Esophagus mucosa (tissue), 1 donor: Measurements from ENCODE around the gene RHOH. TPM values are rescaled to one million over a fixed set of nuclear protein-coding genes. Genes with fewer than 3 reads are reported as not detected.

ENCODE experiments used
- ATAC-seq: fragments of 200-7000 bp; cut with Tn5 transposase; one replicate; pipeline ENCODE4 v1.9.1; 2020
- total RNA-seq: library from RNA; stranded (reverse); gene quantifications from one replicate; pipeline ENCODE4 v1.2.4, GENCODE V29; 2023
- donor health status: DM: yes; HTN: yes; CAD: no.

The RHOH gene
- total RNA-seq, 1 donor from 2014 or later: 1.2 TPM

DNA sequence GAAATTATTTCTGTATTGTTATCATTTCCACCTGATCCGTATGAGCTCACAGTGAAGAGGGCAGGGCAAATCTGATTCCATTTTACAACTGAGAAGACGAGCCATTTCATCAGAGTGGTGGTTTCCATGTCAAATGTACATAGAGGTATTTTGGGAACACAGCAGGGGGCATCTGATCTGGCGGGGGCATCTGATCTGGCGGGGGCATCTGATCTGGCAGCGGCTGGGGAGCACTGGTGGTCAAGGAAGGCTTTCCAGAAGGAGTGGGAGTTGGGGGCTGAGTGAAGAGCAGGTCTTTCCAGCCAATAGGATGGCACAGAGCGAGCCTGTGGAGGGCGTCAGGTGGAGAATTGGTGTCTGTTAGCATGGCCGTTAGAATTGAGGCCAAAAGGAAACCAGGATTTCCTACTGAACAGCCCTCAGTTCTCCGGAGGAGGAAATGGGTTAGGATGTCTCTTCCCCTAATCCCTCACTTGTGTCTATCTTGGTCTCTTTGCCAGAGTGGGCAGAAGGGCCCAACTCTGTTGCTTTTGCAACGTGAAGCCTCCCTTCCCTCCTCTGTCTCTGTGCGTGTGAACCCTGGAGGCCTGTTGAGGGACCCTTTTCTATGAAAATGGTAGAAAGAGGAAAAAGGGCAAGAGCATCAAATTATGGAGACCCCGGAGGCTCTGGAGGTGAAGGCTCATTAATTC is 41.3 kb downstream of the RHOH start:
- no peak for ATAC-seq

- peak; percentile 69 for ATAC-seq
These were observed 42.1 kb downstream of the RHOH start for GRCh38 chr4:40238700-40239548.

DNA sequence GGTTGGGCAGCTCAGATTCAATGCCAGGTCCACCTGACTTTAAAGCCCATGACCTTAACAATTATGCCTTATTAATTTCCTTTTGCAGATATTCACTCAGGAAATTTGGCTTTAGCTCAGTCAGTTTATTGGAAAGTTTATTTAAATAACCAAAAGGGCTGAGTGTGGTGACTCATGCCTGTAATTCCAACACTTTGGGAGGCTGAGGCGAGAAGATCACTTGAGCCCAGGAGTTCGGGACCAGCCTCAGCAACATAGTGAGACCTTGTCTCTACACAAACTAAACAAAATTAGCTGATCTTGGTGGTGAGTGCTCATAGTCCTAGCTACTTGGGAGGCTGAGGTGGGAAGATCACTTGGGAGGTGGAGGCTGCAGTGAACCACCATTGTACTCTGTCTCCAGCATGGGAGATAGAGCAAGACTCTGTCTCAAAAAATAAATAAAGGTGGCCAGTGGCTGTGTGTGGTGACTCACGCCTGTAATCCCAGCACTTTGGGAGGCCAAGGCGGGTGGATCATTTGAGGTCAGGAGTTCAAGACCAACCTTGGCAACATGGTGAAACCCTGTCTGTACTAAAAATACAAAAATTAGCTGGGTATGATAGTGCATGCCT is 43.3 kb downstream of the RHOH start:
- ATAC-seq: no peak

- no peak for ATAC-seq
These were observed 44.2 kb downstream of the RHOH start for GRCh38 chr4:40241026-40241425.

GRCh38 chr4:40241941-40242340 is 45.1 kb downstream of the RHOH start:
- no peak for ATAC-seq

GRCh38 chr4:40243386-40243948 is 46.6 kb downstream of the RHOH start:
- ATAC-seq: no peak

DNA sequence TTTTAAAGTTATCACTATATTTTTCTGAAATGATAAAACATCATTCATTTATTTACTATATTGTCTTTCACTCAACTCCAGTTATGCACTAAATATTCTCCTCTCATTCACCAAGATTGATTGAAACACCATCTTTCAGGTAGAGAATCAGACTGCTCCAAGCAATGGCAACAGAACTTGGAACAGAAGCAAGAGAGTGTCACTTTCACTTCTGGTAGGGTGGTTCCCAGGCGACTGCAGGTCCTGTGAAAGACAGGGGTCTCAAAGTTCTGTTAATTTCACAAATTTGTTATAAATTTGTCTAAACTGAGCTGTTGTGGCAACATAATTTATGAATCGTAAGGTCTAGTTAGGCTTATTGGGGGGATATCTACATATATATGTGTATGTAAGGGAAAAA is 47.8 kb downstream of the RHOH start:
- no peak for ATAC-seq

GRCh38 chr4:40245550-40245949 is 48.7 kb downstream of the RHOH start:
- ATAC-seq: no peak

GRCh38 chr4:40246011-40246900 is 49.4 kb downstream of the RHOH start:
- ATAC-seq: no peak

DNA sequence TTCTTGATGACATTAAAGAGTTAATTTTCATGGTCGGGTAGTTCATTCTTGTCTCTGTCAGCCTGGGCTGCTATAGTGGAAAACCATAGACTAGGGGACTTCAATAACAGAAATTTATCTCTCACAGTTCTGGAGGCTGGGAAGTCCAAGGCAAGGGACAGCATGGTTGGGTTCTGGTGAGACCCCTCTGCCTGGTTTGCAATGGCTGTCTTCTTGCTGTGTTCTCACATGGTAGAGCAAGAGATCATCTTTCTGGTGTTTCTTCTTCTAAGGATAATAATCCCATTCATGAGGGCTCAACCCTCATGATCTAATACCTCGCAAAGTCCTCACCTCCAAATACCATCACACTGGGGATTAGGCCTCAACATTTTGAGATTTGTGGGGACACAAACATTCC is 50.1 kb downstream of the RHOH start:
- no peak for ATAC-seq

- ATAC-seq: peak; percentile 31
These were observed 50.5 kb downstream of the RHOH start for GRCh38 chr4:40247350-40247749.

- ATAC-seq: peak; percentile 78
These were observed 54.5 kb downstream of the RHOH start for GRCh38 chr4:40251366-40251765.

GRCh38 chr4:40253906-40254305 is 57.1 kb downstream of the RHOH start:
- ATAC-seq: no peak

DNA sequence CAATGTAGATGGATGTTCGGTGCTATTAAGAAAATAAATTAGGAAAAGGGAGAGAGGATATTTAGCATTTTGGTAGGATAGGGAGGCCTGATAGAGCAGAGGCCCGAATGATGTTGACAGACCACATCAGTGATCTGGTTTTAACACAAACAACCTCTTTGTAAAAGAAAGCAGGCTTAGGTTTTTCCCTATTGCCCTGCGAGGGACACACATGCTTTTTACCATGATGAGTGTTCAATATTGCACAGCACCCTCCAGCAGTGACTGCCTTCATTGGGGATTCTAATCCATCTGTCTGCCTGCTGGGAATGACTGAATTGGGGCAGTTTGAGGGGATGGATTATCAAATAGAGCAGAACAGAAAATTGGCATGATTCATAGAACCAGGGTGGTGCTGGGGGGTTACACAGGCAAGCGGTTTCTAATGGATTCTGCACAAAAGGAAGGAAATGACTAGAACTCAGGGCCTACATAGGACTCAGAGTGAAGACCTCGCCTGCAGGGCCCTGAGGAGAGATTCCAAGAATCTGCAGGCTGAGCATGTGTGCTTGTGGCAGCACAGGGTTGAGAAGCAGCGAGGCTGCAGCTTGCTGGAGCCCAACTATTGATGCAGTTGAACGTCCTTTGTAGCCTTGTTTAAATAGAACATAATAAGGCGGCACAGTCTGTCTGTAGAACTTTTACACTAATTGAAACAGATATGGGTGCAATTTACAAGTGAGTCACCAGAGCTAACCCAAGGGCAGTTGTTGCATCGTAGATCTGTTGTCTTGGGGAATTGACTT is 58.0 kb downstream of the RHOH start:
- ATAC-seq: peak; percentile 38

DNA sequence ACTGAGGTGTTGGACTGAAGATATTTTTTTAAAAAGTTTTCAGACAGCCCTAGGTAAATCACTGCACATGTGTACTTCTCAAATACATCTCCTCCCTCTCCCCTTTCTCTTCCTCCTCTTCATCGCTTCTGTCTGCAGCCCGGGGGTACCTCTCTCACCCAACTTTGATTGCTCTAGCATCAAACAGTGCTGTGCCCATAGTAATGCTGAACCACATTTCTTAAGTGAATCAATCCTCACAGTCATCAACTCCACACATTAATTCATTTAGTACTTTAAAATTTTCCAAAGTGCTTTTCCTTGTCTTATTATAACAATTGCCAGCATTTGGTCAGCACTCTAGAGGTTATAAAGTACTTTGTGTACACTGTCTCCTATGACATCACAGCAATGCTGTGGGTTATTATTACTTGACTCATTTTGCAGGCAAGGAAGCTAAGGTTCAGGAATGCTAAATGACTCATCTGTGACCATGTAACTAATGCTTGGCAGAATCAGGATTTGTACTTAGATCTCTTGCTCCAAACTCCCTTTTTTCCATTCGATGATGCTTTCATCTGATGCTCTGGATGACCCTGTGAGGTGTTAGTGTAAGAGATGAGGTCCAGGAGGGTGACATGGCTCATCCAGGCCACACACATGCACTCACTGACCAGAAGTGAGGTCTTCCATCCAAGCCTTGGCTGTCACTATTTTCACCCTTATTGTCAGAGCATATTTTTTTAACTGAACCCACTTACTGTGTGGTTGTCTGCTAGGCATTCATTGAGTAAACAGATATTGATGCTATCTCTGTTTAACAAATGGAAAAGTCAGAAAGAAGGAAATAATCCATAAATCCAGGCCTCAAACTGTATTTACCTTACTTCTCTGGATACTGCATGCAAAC is 58.8 kb downstream of the RHOH start:
- ATAC-seq: peak; percentile 95

DNA sequence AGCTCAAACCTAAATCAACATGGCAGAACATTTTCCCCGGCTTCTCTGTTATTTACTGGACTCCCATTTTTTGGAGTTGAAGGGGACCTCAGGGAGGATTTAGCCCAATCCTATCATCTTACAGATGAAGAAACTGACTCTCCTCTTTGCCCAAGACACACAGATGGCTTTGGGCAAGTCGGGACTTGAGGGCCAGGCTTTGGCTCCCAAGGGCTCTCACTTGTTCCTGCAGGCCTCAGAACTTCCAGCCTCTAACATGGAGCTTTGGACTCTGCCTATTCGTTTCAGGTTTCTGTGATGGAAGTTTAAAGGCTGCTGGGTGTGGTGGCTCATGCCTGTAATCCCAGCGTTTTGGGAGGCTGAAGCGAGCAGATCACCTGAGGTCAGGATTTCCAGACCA is 59.5 kb downstream of the RHOH start:
- peak; percentile 66 for ATAC-seq

GRCh38 chr4:40256817-40257216 is 60.0 kb downstream of the RHOH start:
- ATAC-seq: no peak

- ATAC-seq: no peak
These were observed 61.8 kb downstream of the RHOH start for GRCh38 chr4:40258627-40259026.

GRCh38 chr4:40261231-40262076 is 64.6 kb downstream of the RHOH start:
- ATAC-seq: no peak
